ENCODE data around the gene ELMO1.

Gene ELMO1

GRCh38 chr7:37364856-37365255 is 83.8 kb downstream of the ELMO1 start:
- no peak for ATAC-seq (ENCODE audit: insufficient read depth, low read depth)
- Histone ChIP-seq H3K27me3 (ENCODE audit: insufficient read depth, low read length, poor library complexity) (peaks cover 7% of the 10 kb centered on the region), H3K27ac (ENCODE audit: low read length) (no peak overlapping the region), H2AFZ (ENCODE audit: low read depth, low read length) (no peak overlapping the region), H3K9me3 (ENCODE audit: insufficient read depth, low read length, severe bottlenecking) (no peaks in the 10 kb centered on the region), H3K36me3 (ENCODE audit: insufficient read depth, low read length) (no peaks in the 10 kb centered on the region), H4K20me1 (ENCODE audit: insufficient read depth, low read length) (no peaks in the 10 kb centered on the region), H3K4me1 (ENCODE audit: insufficient read depth, low read length) (no peaks in the 10 kb centered on the region), H3K4me2 (ENCODE audit: insufficient read depth, low read length) (no peak overlapping the region), H3K4me3 (ENCODE audit: low read depth in 1 of 2, low read length in 2 of 2) (no peak overlapping the region), H3K79me2 (ENCODE audit: insufficient read depth, low read length) (no peaks in the 10 kb centered on the region), H3K9ac (ENCODE audit: low read depth, low read length) (no peak overlapping the region)
- DNase-seq: no peak
- no peak for TF ChIP-seq EZH2 (IDR thresholded peaks at IDR 0.05; ENCODE audit: borderline replicate concordance, low read depth, low read length, severe bottlenecking)
- no peak for TF ChIP-seq CTCF (IDR thresholded peaks at IDR 0.05; ENCODE audit: borderline replicate concordance, extremely low read depth, low read length, poor library complexity, severe bottlenecking)

GRCh38 chr7:37363536-37364491 is 84.8 kb downstream of the ELMO1 start:
- no peaks in the 10 kb centered on the region for H3K79me2 ChIP-seq (ENCODE audit: insufficient read depth, low read length)
- H3K4me1 ChIP-seq (ENCODE audit: insufficient read depth, low read length): no peaks in the 10 kb centered on the region
- ATAC-seq (ENCODE audit: insufficient read depth, low read depth): no peak
- H3K9me3 ChIP-seq (ENCODE audit: insufficient read depth, low read length, severe bottlenecking): no peaks in the 10 kb centered on the region
- TF ChIP-seq EZH2 (IDR thresholded peaks at IDR 0.05; ENCODE audit: borderline replicate concordance, low read depth, low read length, severe bottlenecking): no peak
- TF ChIP-seq CTCF (IDR thresholded peaks at IDR 0.05; ENCODE audit: borderline replicate concordance, extremely low read depth, low read length, poor library complexity, severe bottlenecking): no peak
- H3K36me3 ChIP-seq (ENCODE audit: insufficient read depth, low read length): no peaks in the 10 kb centered on the region
- H2AFZ ChIP-seq (ENCODE audit: low read depth, low read length): no peak overlapping the region
- peaks cover 5% of the 10 kb centered on the region for H3K27me3 ChIP-seq (ENCODE audit: insufficient read depth, low read length, poor library complexity)
- H3K4me2 ChIP-seq (ENCODE audit: insufficient read depth, low read length): no peak overlapping the region
- no peak for DNase-seq
- no peak overlapping the region for H3K4me3 ChIP-seq (ENCODE audit: low read depth in 1 of 2, low read length in 2 of 2)
- H4K20me1 ChIP-seq (ENCODE audit: insufficient read depth, low read length): no peaks in the 10 kb centered on the region
- H3K9ac ChIP-seq (ENCODE audit: low read depth, low read length): no peak overlapping the region
- no peak overlapping the region for H3K27ac ChIP-seq (ENCODE audit: low read length)

GRCh38 chr7:37362802-37363201 is 85.9 kb downstream of the ELMO1 start:
- Histone ChIP-seq H3K79me2 (ENCODE audit: insufficient read depth, low read length) (no peaks in the 10 kb centered on the region), H3K4me1 (ENCODE audit: insufficient read depth, low read length) (no peaks in the 10 kb centered on the region), H3K4me2 (ENCODE audit: insufficient read depth, low read length) (no peak overlapping the region), H3K27ac (ENCODE audit: low read length) (no peak overlapping the region), H3K9ac (ENCODE audit: low read depth, low read length) (no peak overlapping the region), H3K36me3 (ENCODE audit: insufficient read depth, low read length) (no peaks in the 10 kb centered on the region), H3K27me3 (ENCODE audit: insufficient read depth, low read length, poor library complexity) (no peaks in the 10 kb centered on the region), H2AFZ (ENCODE audit: low read depth, low read length) (no peak overlapping the region), H3K4me3 (ENCODE audit: low read depth in 1 of 2, low read length in 2 of 2) (no peak overlapping the region), H4K20me1 (ENCODE audit: insufficient read depth, low read length) (no peaks in the 10 kb centered on the region), H3K9me3 (ENCODE audit: insufficient read depth, low read length, severe bottlenecking) (no peaks in the 10 kb centered on the region)
- no peak for DNase-seq
- TF ChIP-seq EZH2 (IDR thresholded peaks at IDR 0.05; ENCODE audit: borderline replicate concordance, low read depth, low read length, severe bottlenecking) (no peak), CTCF (IDR thresholded peaks at IDR 0.05; ENCODE audit: borderline replicate concordance, extremely low read depth, low read length, poor library complexity, severe bottlenecking) (no peak)
- ATAC-seq (ENCODE audit: insufficient read depth, low read depth): no peak

Data from DND-41 (cell line).